HG03135 (cell line): ENCODE measurements around the gene PLCG1.

ENCODE experiments used
- ATAC-seq: cut with Tn5 transposase; IDR thresholded peaks from one replicate; pipeline ENCODE4 v1.9.1; 2021; ENCODE audit warnings: mild to moderate bottlenecking, moderate library complexity; ENCODE audit not compliant: unreplicated experiment

PLCG1 gene

GRCh38 chr20:41204304-41205265 lies 67.2 kb downstream of the PLCG1 start:
- ATAC-seq = no peak

- no peak for ATAC-seq
Observed at GRCh38 chr20:41205313-41205712, 68.0 kb downstream of the PLCG1 start.

- ATAC-seq = no peak
Observed at GRCh38 chr20:41213150-41213820, 75.9 kb downstream of the PLCG1 start.

- no peak for ATAC-seq
Observed at GRCh38 chr20:41214202-41214601, 76.9 kb downstream of the PLCG1 start.

GRCh38 chr20:41214666-41215065 lies 77.3 kb downstream of the PLCG1 start:
- no peak for ATAC-seq

- ATAC-seq = no peak
Observed at GRCh38 chr20:41217422-41217821, 80.1 kb downstream of the PLCG1 start.

- no peak for ATAC-seq
Observed at GRCh38 chr20:41218466-41218865, 81.1 kb downstream of the PLCG1 start.

- no peak for ATAC-seq
Observed at GRCh38 chr20:41219824-41220223, 82.5 kb downstream of the PLCG1 start.

GRCh38 chr20:41221614-41222218 lies 84.4 kb downstream of the PLCG1 start:
- no peak for ATAC-seq

- ATAC-seq = no peak
Observed at GRCh38 chr20:41222296-41222695, 85.0 kb downstream of the PLCG1 start.

GRCh38 chr20:41222703-41223102 lies 85.4 kb downstream of the PLCG1 start:
- no peak for ATAC-seq

- ATAC-seq = no peak
Observed at GRCh38 chr20:41223112-41223511, 85.8 kb downstream of the PLCG1 start.

GRCh38 chr20:41224281-41224680 lies 86.9 kb downstream of the PLCG1 start:
- ATAC-seq = no peak

GRCh38 chr20:41225091-41225490 lies 87.7 kb downstream of the PLCG1 start:
- ATAC-seq = no peak

- ATAC-seq = no peak
Observed at GRCh38 chr20:41226426-41226825, 89.1 kb downstream of the PLCG1 start.
